Measurements from ENCODE around the gene NAALADL2. TPM values are rescaled to one million over a fixed set of nuclear protein-coding genes. Genes with fewer than 3 reads are reported as not detected.

The NAALADL2 gene
- total RNA-seq, 1 donor from 2014 or later: 5.9 TPM

DNA sequence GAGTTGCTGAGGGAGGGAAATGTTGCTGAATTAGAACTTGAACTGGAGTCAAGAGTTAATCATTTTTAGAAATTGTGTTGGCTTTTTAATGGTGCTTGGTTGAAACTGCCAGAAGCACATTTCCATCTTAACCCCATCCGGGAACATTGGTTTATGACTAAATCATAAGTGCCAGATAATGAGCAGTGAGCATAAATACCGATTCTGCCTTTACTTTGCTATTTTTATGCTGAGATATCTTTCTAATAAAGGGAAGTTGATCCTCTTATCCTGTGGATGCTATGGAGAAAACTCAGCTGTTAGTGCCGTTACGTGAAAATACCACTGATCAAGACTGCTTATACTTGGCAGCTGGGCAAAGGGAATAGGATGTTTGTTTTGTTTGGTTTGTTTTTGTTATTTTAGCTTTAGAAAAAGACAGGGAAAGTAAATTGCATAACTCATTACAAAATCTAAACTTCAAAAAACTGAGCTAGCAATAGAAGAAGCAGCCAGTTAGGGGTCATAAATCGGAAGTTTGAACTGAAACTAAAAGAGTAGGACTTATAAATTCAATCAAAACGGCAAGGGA is 813.1 kb downstream of the NAALADL2 start:
- Histone ChIP-seq H3K9me3 (no peaks in the 10 kb centered on the region), H3K4me3 (peak overlapping the region; percentile 28 to 49), H3K4me1 (no peaks in the 10 kb centered on the region)

DNA sequence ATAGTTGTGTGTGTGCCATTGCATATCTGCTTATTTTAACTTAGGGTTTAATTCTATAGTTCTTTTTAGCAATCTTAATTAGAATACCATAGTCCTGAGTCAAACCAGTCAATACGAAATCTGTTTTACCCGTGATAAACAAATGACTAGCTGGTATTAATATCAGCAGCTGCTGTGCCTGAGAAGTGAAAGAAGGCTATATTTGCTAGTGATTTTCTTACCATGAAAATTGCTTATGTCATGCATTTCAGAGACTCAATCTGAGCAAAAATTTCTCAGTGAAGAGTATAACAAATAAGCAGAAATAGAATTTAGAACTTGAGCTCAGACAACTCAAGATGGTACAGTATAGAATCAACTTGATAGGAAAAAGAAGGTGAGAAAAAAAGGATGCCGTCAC is 820.4 kb downstream of the NAALADL2 start:
- Histone ChIP-seq H3K36me3 (no peaks in the 10 kb centered on the region), H3K4me3 (no peak overlapping the region), H3K4me1 (no peaks in the 10 kb centered on the region), H3K27ac (no peak overlapping the region), H3K9me3 (no peaks in the 10 kb centered on the region), H3K27me3 (no peaks in the 10 kb centered on the region)
- intact Hi-C loops (cut with DNase I): no loop called here
- TF ChIP-seq, protein P1, sequence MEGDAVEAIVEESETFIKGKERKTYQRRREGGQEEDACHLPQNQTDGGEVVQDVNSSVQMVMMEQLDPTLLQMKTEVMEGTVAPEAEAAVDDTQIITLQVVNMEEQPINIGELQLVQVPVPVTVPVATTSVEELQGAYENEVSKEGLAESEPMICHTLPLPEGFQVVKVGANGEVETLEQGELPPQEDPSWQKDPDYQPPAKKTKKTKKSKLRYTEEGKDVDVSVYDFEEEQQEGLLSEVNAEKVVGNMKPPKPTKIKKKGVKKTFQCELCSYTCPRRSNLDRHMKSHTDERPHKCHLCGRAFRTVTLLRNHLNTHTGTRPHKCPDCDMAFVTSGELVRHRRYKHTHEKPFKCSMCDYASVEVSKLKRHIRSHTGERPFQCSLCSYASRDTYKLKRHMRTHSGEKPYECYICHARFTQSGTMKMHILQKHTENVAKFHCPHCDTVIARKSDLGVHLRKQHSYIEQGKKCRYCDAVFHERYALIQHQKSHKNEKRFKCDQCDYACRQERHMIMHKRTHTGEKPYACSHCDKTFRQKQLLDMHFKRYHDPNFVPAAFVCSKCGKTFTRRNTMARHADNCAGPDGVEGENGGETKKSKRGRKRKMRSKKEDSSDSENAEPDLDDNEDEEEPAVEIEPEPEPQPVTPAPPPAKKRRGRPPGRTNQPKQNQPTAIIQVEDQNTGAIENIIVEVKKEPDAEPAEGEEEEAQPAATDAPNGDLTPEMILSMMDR (IDR thresholded peaks at IDR 0.05): no peak
- no peak for DNase-seq (ENCODE audit: low spot score in 2 of 2)

More for the DNA sequence above, 813.1 kb downstream of the NAALADL2 start:
- Histone ChIP-seq H3K27ac (no peak overlapping the region), H3K36me3 (no peaks in the 10 kb centered on the region), H3K27me3 (no peaks in the 10 kb centered on the region)
- intact Hi-C loops (cut with DNase I): no loop called here
- TF ChIP-seq, protein P1 (IDR thresholded peaks at IDR 0.05): no peak
- no peak for DNase-seq (ENCODE audit: low spot score in 2 of 2)

DNA sequence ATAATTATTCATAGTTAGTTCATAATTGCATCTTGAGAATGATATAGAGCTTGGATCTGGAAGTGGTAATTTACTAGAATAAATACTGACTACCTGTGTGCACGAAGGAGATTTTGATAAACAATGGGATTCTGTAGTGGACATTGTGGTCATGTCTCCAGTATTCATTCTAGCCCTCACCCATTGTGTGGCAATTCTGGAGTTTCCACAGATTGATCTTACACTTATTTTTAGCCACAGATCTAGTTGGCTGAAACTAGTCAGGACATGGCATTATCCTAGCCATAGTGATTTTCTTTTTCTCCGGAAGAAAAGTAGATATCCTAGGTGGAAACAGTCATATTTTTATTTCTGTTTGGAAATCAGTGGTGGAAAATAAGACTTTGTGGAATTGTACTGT is 833.1 kb downstream of the NAALADL2 start:
- Histone ChIP-seq H3K27me3 (no peaks in the 10 kb centered on the region), H3K36me3 (no peaks in the 10 kb centered on the region), H3K9me3 (no peaks in the 10 kb centered on the region), H3K27ac (no peak overlapping the region), H3K4me3 (no peak overlapping the region), H3K4me1 (no peaks in the 10 kb centered on the region)
- TF ChIP-seq, protein P1 (IDR thresholded peaks at IDR 0.05): no peak
- intact Hi-C loops (cut with DNase I): no loop called here
- no peak for DNase-seq (ENCODE audit: low spot score in 2 of 2)

DNA sequence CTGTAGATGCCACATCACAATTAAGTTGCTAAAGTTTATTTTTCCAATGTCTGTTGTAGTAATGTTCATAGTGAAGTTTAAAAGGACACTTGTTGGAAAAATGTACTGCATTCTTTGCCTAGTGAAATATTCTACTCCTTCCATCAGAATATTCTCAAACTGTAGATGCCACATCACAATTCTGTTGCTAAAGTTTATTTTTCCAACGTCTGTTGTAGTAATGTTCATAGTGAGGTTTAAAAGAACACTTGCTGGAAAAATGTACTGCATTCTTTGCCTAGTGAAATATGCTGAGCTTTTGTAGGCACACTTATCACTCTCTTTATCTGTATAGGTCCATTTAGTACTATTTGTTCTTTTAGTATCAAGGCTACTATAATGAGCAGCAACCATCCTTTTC is 836.1 kb downstream of the NAALADL2 start:
- no peaks in the 10 kb centered on the region for H3K36me3 ChIP-seq
- no peak for DNase-seq (ENCODE audit: low spot score in 2 of 2)
- TF ChIP-seq, protein P1 (IDR thresholded peaks at IDR 0.05): no peak

DNA sequence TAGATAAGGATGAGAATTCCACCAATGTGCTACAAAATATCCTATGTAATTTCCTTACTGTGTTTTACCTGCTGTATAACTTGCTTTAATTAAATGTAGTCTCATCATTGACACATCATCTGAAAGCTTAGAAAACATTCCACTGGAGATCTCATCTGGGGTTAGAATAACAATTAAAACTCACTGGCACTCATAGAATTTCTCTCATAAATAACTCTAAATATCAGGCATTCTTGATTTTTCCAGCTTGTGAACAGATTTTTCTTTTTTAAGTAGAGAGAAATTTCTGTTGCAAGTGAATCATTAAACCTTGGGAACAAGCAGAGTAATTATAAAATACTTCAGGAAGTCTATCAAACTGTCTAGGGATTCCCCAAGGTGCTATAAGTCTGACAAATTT is 843.8 kb downstream of the NAALADL2 start:
- Histone ChIP-seq H3K4me1 (peaks cover 0 to 11% of the 10 kb centered on the region in 2 donors), H3K9me3 (no peaks in the 10 kb centered on the region), H3K4me3 (no peak overlapping the region), H3K27me3 (no peaks in the 10 kb centered on the region), H3K27ac (no peak overlapping the region), H3K36me3 (no peaks in the 10 kb centered on the region)
- TF ChIP-seq, protein P1 (IDR thresholded peaks at IDR 0.05): no peak
- intact Hi-C loops (cut with DNase I): no loop called here
- no peak for DNase-seq (ENCODE audit: low spot score in 2 of 2)

More for the DNA sequence above, 836.1 kb downstream of the NAALADL2 start:
- H3K4me3 ChIP-seq: no peak overlapping the region
- no peaks in the 10 kb centered on the region for H3K9me3 ChIP-seq
- H3K4me1 ChIP-seq: no peaks in the 10 kb centered on the region
- no peaks in the 10 kb centered on the region for H3K27me3 ChIP-seq
- intact Hi-C loops (cut with DNase I): no loop called here
- no peak overlapping the region for H3K27ac ChIP-seq
